GM19043 (cell line): ENCODE measurements around the gene CSAG1.
"Not testable (repeated sequence)": the region's sequence is repeated elsewhere in the genome, so short reads cannot be mapped to it uniquely, and the experiment has no call there.

Experiments used
- ATAC-seq: cut with Tn5 transposase; IDR thresholded peaks from one replicate; pipeline ENCODE4 v1.9.1; 2021; ENCODE audit warnings: low read depth; ENCODE audit not compliant: unreplicated experiment

CSAG1 gene

GRCh38 chrX:152706500-152706899 lies 27.0 kb downstream of the CSAG1 start:
- not testable (repeated sequence) for ATAC-seq

- not testable (repeated sequence) for ATAC-seq
These were observed 33.1 kb downstream of the CSAG1 start for GRCh38 chrX:152700390-152700789.

GRCh38 chrX:152697952-152698931 lies 35.3 kb downstream of the CSAG1 start, which contains the start of gene MAGEA3:
MAGEA3 (plus strand) TSS chrX:152698794; CDS start chrX:152700833, 2,039 bp downstream.
- not testable (repeated sequence) for ATAC-seq

GRCh38 chrX:152681012-152681411 lies 52.5 kb downstream of the CSAG1 start:
- not testable (repeated sequence) for ATAC-seq
